Naive thymus-derived CD4-positive, alpha-beta T cell (primary cell): ENCODE measurements around the gene CGNL1. TPM values are rescaled to one million over a fixed set of nuclear protein-coding genes. Genes with fewer than 3 reads are reported as not detected.

Source experiments
- ATAC-seq: fragments of 150-1000 bp; cut with Tn5 transposase; 2 replicates; pipeline ENCODE4 v1.10.0; 2021; ENCODE audit warnings: mild to moderate bottlenecking, moderate library complexity
- CTCF ChIA-PET: fragments of 350-600 bp; sonication (Branson Sonifier 250); formaldehyde crosslinking; loops from one replicate; lab custom pipeline; 2021; ENCODE audit warnings: antibody characterized with exemption; lab: Charles Lee
- POLR2A ChIA-PET: fragments of 350-600 bp; sonication (Branson Sonifier 250); formaldehyde crosslinking; loops from one replicate; lab custom pipeline; 2021; ENCODE audit warnings: antibody characterized with exemption, inconsistent platforms; lab: Charles Lee
- DNase-seq, 9 donors: peaks; one replicate each; pipeline versions ENCODE4 v3.0.0 to v3.0.0-alpha.2; 2020 to 2022; ENCODE audit warnings: mixed read lengths in 1 of 9
- H3K27ac ChIP-seq: one replicate; pipeline ENCODE4 v1.7.0; 2013; ENCODE audit warnings: mild to moderate bottlenecking, low read depth, low read length, moderate library complexity
- H3K27me3 ChIP-seq, 2 donors: one replicate each; pipeline ENCODE4 v1.7.0; 2013; ENCODE audit warnings: low read length in 2 of 2, mild to moderate bottlenecking in 2 of 2, moderate library complexity in 2 of 2; ENCODE audit not compliant: control insufficient read depth in 2 of 2, insufficient read depth in 2 of 2
- H3K36me3 ChIP-seq, 3 experiments: 1 replicate in 2 of 3; 2 replicates in 1 of 3; pipeline ENCODE4 v1.7.0; 2013; ENCODE audit warnings: low read length in 3 of 3, mild to moderate bottlenecking in 3 of 3, moderate library complexity in 1 of 3; ENCODE audit not compliant: insufficient read depth in 3 of 3, control insufficient read depth in 2 of 3
- H3K4me1 ChIP-seq, 2 donors: one replicate each; pipeline ENCODE4 v1.7.0; 2013; ENCODE audit warnings: low read length in 2 of 2, mild to moderate bottlenecking in 2 of 2, moderate library complexity in 1 of 2; ENCODE audit not compliant: control insufficient read depth in 2 of 2, insufficient read depth in 2 of 2
- H3K4me3 ChIP-seq: 2 replicates; pipeline ENCODE4 v1.7.0; 2013; ENCODE audit warnings: mild to moderate bottlenecking, low read length
- H3K9me3 ChIP-seq, 3 experiments: 1 replicate in 2 of 3; 2 replicates in 1 of 3; pipeline ENCODE4 v1.7.0; 2013; ENCODE audit warnings: low read length in 3 of 3; ENCODE audit not compliant: control insufficient read depth in 2 of 3
- H3K27ac Mint-ChIP-seq, 9 donors: one replicate each; pipeline ENCODE4 v1.8.0; 2020 to 2022; ENCODE audit warnings: mixed read lengths in 9 of 9, mild to moderate bottlenecking in 8 of 9, moderate library complexity in 5 of 9, inconsistent platforms in 2 of 9
- H3K27me3 Mint-ChIP-seq, 5 donors: one replicate each; pipeline ENCODE4 v1.8.0; 2021 to 2022; ENCODE audit warnings: mixed read lengths in 5 of 5, mild to moderate bottlenecking in 1 of 5
- H3K36me3 Mint-ChIP-seq, 5 donors: one replicate each; pipeline ENCODE4 v1.8.0; 2020 to 2022; ENCODE audit warnings: mixed read lengths in 5 of 5, mild to moderate bottlenecking in 3 of 5, inconsistent platforms in 1 of 5
- H3K4me1 Mint-ChIP-seq, 7 donors: one replicate each; pipeline ENCODE4 v1.8.0; 2020 to 2022; ENCODE audit warnings: mixed read lengths in 7 of 7, mild to moderate bottlenecking in 3 of 7, inconsistent platforms in 1 of 7
- H3K4me3 Mint-ChIP-seq, 10 donors: one replicate each; pipeline ENCODE4 v1.8.0; 2020 to 2022; ENCODE audit warnings: mild to moderate bottlenecking in 10 of 10, mixed read lengths in 10 of 10, moderate library complexity in 6 of 10, inconsistent platforms in 2 of 10
- H3K9me3 Mint-ChIP-seq, 11 donors: one replicate each; pipeline ENCODE4 v1.8.0; 2020 to 2022; ENCODE audit warnings: mixed read lengths in 11 of 11, mild to moderate bottlenecking in 4 of 11, inconsistent platforms in 1 of 11, moderate library complexity in 1 of 11
- intact Hi-C, 2 donors: fragments of 100-400 bp; cut with micrococcal nuclease; formaldehyde crosslinking; loops; one replicate each; pipeline ENCODE4 v1.15.1; 2023
- polyA plus RNA-seq, 2 donors: library from polyadenylated mRNA; unstranded; fragments of 300-500 nt; fragmentation: Illumina TruSeq; gene quantifications; one replicate each; pipeline ENCODE4 v1.2.3, GENCODE V29; 2021
- total RNA-seq, 6 experiments: library from RNA in 5 of 6; stranded (reverse) in 5 of 6; gene quantifications; 1 replicate in 5 of 6; 2 replicates in 1 of 6; pipeline ENCODE4 v1.2.3 and lab custom pipeline; 2021 to 2026

Gene CGNL1
- total and polyA plus RNA-seq, 7 experiments from 2014 or later = not detected

DNA sequence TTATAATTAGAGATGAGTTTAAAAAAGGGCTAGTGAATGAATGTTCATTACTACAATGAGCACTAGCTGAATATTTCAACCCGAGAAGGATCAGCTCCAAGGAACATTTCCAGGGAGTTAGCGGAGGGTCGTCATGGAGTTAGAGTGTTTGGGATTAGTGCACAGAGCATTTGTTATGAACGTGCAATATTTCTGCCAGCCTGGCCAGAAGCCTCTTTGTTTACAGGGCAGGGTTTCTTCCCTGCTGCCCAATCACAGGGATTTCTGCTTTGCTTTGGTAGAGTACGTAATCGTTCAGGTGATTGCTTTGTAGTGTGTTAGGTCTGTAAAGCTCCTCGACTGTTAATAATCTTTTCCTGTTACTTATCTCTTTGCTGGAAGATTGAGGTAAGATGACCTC is 5.9 kb downstream of the CGNL1 start:
- no peaks in the 10 kb centered on the region for H3K9me3 ChIP-seq
- H3K27me3 ChIP-seq = peaks cover 0 to 5% of the 10 kb centered on the region in 2 donors
- no peak for DNase-seq
- no peak overlapping the region for H3K27ac ChIP-seq
- Mint-ChIP-seq H3K9me3 (peaks cover 0 to 1% (median 0%) of the 10 kb centered on the region in 11 donors), H3K4me1 (peaks cover 0 to 4% (median 3%) of the 10 kb centered on the region in 7 donors), H3K36me3 (no peaks in the 10 kb centered on the region), H3K4me3 (no peak overlapping the region), H3K27me3 (peaks cover 22 to 35% (median 30%) of the 10 kb centered on the region in 5 donors), H3K27ac (no peak overlapping the region)
- H3K4me1 ChIP-seq = no peaks in the 10 kb centered on the region
- H3K36me3 ChIP-seq = no peaks in the 10 kb centered on the region
- ATAC-seq = no peak
- POLR2A ChIA-PET = no interaction called here
- H3K4me3 ChIP-seq = no peak overlapping the region
- intact Hi-C loops = no loop called here
- CTCF ChIA-PET = interaction anchor here (0.7 kb wide), 1 partner anchor 201 kb away, joined by 3 read pairs; no protein-coding TSS in a partner anchor

DNA sequence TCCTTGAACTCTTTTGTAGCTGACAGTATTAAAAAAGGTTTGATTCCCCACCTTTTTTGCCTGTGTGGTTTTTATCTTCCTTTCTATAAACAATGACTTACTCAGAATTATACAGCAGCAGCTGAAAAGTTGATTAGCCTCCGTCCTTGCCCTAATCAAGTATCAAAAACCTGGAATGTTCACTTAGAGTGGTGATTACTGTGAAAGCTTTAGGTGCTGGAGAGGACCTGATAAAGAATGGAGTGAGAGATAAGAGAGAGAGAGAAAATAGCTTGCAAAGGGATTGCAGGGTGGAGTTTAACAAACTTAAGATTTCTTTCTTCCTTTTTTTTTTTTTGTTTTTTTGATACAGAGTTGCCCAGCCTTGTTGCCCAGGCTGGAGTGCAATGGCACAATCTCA is 6.7 kb downstream of the CGNL1 start:
- Histone ChIP-seq H3K4me3 (no peak overlapping the region), H3K27ac (no peak overlapping the region), H3K36me3 (no peaks in the 10 kb centered on the region), H3K27me3 (peaks cover 0 to under 1% of the 10 kb centered on the region in 2 donors), H3K9me3 (no peaks in the 10 kb centered on the region), H3K4me1 (no peaks in the 10 kb centered on the region)
- DNase-seq (no peak), ATAC-seq (no peak)
- H3K4me3 Mint-ChIP-seq = no peak overlapping the region
- ChIA-PET CTCF (interaction anchor here (0.7 kb wide), 1 partner anchor 200 kb away, joined by 3 read pairs; no protein-coding TSS in a partner anchor), POLR2A (no interaction called here)
- H3K4me1 Mint-ChIP-seq = no peaks in the 10 kb centered on the region
- no peak overlapping the region for H3K27ac Mint-ChIP-seq
- intact Hi-C loops = no loop called here
- H3K9me3 Mint-ChIP-seq = peaks cover 0 to 1% (median 0%) of the 10 kb centered on the region in 11 donors
- H3K27me3 Mint-ChIP-seq = peaks cover 14 to 28% (median 23%) of the 10 kb centered on the region in 5 donors
- no peaks in the 10 kb centered on the region for H3K36me3 Mint-ChIP-seq

DNA sequence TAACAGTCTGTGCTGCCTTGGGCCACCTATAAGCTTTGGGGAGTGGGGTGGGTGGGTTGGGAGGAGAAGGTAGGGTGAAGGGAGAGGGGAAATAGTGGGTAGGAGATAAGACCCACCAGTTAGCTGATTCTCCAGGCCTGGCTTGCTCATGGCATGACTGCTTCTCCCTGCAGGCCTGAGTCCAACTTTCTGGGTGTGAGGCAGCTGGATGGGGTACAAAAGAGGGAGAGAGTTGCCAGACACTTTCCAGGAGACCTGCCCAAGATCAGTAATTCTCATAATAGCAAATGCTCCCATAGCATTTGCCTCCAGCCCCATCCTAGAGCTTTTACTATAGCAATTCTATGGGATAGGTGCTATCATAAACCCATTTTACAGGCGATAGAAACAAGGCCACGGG is 7.7 kb downstream of the CGNL1 start:
- intact Hi-C loops = no loop called here
- H3K27me3 ChIP-seq = no peaks in the 10 kb centered on the region
- ATAC-seq = no peak
- no peak overlapping the region for H3K27ac ChIP-seq
- ChIA-PET POLR2A (no interaction called here), CTCF (interaction anchor here (0.6 to 0.7 kb wide), 2 partner anchors 14 to 1461 kb away, joined by 3 to 5 read pairs; no protein-coding TSS in a partner anchor)
- no peaks in the 10 kb centered on the region for H3K36me3 ChIP-seq
- no peaks in the 10 kb centered on the region for H3K4me1 ChIP-seq
- Mint-ChIP-seq H3K27ac (no peak overlapping the region), H3K9me3 (peaks cover 0 to 1% (median 0%) of the 10 kb centered on the region in 11 donors), H3K4me1 (no peaks in the 10 kb centered on the region), H3K27me3 (peaks cover 7 to 19% (median 16%) of the 10 kb centered on the region in 5 donors), H3K4me3 (no peak overlapping the region), H3K36me3 (no peaks in the 10 kb centered on the region)
- H3K4me3 ChIP-seq = no peak overlapping the region
- H3K9me3 ChIP-seq = no peaks in the 10 kb centered on the region
- DNase-seq = no peak

DNA sequence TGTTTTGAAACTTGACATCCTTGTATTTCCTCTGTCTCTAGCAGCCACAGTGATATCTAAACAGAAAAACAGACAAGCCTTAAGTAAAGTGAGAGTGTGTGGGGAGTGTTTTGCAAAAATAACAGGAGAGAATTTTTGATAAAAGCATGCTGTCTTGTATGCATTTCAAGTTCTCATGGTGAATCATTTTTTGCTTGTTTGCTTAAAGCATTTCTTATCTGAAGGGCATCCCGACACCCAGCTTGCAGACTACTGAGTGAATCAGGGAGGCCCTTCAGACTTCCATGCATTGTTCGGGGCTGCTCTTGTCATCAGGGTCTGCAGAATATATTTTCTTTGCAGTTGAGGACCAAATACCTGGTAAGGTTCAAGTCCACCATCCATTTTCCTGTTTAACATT is 8.5 kb downstream of the CGNL1 start:
- H3K9me3 ChIP-seq = no peaks in the 10 kb centered on the region
- ChIA-PET POLR2A (no interaction called here), CTCF (no interaction called here)
- Mint-ChIP-seq H3K9me3 (no peaks in the 10 kb centered on the region), H3K36me3 (no peaks in the 10 kb centered on the region), H3K27ac (no peak overlapping the region), H3K4me1 (no peaks in the 10 kb centered on the region), H3K27me3 (peaks cover 0 to 15% (median 8%) of the 10 kb centered on the region in 5 donors), H3K4me3 (no peak overlapping the region)
- H3K4me3 ChIP-seq = no peak overlapping the region
- no peak overlapping the region for H3K27ac ChIP-seq
- ATAC-seq (no peak), DNase-seq (no peak)
- no peaks in the 10 kb centered on the region for H3K36me3 ChIP-seq
- H3K4me1 ChIP-seq = no peaks in the 10 kb centered on the region
- H3K27me3 ChIP-seq = no peaks in the 10 kb centered on the region
- intact Hi-C loops = no loop called here

DNA sequence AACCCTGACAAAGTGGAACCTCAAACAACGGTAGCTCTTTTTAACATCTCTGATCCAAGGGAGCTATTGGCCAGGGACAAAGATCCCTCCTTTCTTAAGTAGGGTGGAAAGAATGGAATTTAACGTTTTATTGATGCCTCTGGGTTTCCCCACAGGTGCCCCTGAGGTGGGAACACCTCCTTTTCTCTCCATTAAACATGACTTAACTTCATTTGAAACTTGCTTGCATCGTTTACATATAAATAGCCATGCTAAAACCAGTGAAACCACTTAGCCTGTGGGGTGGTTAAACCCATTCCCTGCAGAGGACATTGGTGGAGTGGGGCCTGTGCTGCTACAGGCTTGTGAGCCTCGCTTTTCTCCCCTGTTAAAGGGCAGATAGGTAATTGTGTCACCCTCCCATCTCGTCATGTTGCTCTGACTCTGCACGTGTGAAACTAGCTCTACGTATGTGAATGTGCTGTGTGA is 9.7 kb downstream of the CGNL1 start:
- no peaks in the 10 kb centered on the region for H3K9me3 ChIP-seq
- no peak for ATAC-seq
- H3K4me1 ChIP-seq = no peaks in the 10 kb centered on the region
- H3K36me3 ChIP-seq = no peaks in the 10 kb centered on the region
- no peaks in the 10 kb centered on the region for H3K36me3 Mint-ChIP-seq
- no peaks in the 10 kb centered on the region for H3K4me1 Mint-ChIP-seq
- ChIA-PET POLR2A (no interaction called here), CTCF (no interaction called here)
- peaks cover 0 to 15% (median 10%) of the 10 kb centered on the region in 5 donors for H3K27me3 Mint-ChIP-seq
- H3K27ac ChIP-seq = no peak overlapping the region
- H3K27ac Mint-ChIP-seq = no peak overlapping the region
- DNase-seq = no peak
- no peak overlapping the region for H3K4me3 ChIP-seq
- no peaks in the 10 kb centered on the region for H3K27me3 ChIP-seq
- intact Hi-C loops = no loop called here
- no peak overlapping the region for H3K4me3 Mint-ChIP-seq
- H3K9me3 Mint-ChIP-seq = no peaks in the 10 kb centered on the region

DNA sequence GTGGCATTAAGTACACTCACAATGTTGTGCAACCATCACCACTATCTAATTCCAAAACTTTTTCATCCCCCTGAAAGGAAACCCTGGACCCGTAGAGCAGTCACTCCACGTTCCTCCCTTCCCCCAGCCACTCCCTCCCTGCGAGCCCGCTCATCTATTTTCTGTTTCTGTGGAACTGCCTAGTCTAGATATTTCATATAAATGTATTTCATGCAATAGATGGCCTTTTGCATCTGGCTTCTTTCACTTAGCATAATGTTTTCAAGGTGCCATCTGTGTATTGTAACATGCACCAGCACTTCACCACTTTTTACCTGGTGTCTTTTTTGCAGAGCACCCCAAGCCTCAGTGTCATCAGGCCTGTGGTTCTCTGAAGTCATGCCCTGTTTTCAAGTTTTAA is 10.7 kb downstream of the CGNL1 start:
- intact Hi-C loops = no loop called here
- Histone ChIP-seq H3K27me3 (no peaks in the 10 kb centered on the region), H3K9me3 (no peaks in the 10 kb centered on the region), H3K4me3 (no peak overlapping the region), H3K27ac (no peak overlapping the region), H3K36me3 (no peaks in the 10 kb centered on the region), H3K4me1 (no peaks in the 10 kb centered on the region)
- Mint-ChIP-seq H3K27ac (no peak overlapping the region), H3K27me3 (peaks cover 0 to 17% (median 10%) of the 10 kb centered on the region in 5 donors), H3K9me3 (peaks cover 0 to 4% (median 0%) of the 10 kb centered on the region in 11 donors), H3K36me3 (no peaks in the 10 kb centered on the region), H3K4me1 (no peaks in the 10 kb centered on the region), H3K4me3 (no peak overlapping the region)
- DNase-seq (no peak), ATAC-seq (no peak)
- CTCF ChIA-PET = no interaction called here
- POLR2A ChIA-PET = no interaction called here

DNA sequence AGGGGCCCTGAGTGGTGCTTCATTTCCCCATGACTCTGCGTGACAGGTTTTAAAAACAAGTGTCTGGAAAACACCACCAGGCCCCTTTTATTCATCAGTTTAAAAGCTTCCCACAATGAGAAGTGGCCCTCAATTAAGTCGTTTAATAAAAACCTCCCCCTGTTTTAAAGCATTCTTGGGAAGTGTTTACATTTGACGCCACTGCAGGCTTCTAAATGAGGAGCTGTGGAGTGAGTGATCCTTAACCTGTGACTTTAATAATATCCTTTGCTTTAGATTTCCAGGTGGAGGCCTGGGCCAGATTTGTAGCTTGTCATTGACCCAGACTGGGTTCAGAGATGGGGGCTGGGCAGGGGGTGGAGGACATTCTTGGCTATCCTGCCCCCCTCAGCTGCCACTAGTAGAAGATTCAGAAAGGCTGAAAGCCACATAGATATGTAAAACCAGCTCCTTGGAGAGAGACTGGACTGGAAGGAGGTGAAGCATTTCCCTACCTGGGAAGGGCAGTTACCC is 11.3 kb downstream of the CGNL1 start:
- no peak for ATAC-seq

More for the DNA sequence above, 11.3 kb downstream of the CGNL1 start:
- no peak overlapping the region for H3K4me3 Mint-ChIP-seq
- H3K4me3 ChIP-seq = no peak overlapping the region
- H3K4me1 Mint-ChIP-seq = no peaks in the 10 kb centered on the region
- H3K4me1 ChIP-seq = no peaks in the 10 kb centered on the region
- no peaks in the 10 kb centered on the region for H3K36me3 Mint-ChIP-seq
- DNase-seq = no peak
- H3K27ac ChIP-seq = no peak overlapping the region
- POLR2A ChIA-PET = no interaction called here
- CTCF ChIA-PET = no interaction called here
- H3K9me3 ChIP-seq = no peaks in the 10 kb centered on the region
- H3K9me3 Mint-ChIP-seq = peaks cover 0 to 6% (median 0%) of the 10 kb centered on the region in 11 donors
- no peak overlapping the region for H3K27ac Mint-ChIP-seq
- intact Hi-C loops = no loop called here
- H3K27me3 ChIP-seq = no peaks in the 10 kb centered on the region
- peaks cover 0 to 14% (median 10%) of the 10 kb centered on the region in 5 donors for H3K27me3 Mint-ChIP-seq
- H3K36me3 ChIP-seq = no peaks in the 10 kb centered on the region
